ENCODE data around the gene MBNL3. TPM values are rescaled to one million over a fixed set of nuclear protein-coding genes. Genes with fewer than 3 reads are reported as not detected.

MBNL3 gene, protein sequence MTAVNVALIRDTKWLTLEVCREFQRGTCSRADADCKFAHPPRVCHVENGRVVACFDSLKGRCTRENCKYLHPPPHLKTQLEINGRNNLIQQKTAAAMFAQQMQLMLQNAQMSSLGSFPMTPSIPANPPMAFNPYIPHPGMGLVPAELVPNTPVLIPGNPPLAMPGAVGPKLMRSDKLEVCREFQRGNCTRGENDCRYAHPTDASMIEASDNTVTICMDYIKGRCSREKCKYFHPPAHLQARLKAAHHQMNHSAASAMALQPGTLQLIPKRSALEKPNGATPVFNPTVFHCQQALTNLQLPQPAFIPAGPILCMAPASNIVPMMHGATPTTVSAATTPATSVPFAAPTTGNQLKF
- 0.68 and 0.86 TPM in 2 replicates for total RNA-seq
- polyA plus RNA-seq (2012) = 0.04 TPM

DNA sequence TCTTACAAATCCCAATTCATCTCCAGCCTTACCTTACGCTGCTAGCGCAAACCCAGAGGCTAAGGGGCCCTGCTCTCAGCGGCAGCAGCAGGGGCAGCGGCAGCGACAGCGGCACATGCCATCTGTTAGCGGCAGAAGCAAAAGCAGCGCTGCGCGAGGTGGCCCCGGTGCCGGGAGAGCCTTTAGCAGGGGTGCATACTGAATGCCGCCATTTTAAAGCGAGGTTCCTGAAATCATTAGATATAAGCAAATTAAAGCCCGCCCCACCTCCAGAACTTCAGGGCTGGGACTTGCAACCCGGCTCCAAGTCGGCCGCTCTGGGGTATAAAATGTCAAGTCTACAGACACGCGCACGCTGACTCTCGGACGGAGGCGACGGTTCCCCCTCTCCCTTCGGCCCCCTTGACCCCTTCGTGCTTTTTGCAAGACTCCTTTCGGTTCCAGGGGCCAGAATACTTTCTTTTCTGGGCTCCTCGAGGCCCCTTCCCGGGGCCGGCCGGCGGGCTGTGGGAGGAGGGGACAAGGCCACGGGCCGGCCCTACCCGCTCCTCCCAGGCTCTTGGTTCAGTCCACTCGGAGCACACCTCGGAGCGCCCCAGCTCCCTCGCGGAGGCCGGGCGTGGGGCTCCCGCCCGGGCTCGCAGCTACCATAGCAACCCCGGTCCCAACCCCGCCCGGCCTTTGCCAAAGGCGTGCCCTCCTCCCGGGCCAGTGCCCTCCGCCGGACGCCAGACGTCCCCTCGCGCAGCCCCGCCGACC lies at the start of gene MBNL3:
Gene MBNL3, minus strand, starts transcription at position 220 of the 759 bp plus-strand sequence. CDS start 49,427 bp downstream, outside the sequence.
- DNase-seq (ENCODE audit: low read depth) = peak; percentile 49

DNA sequence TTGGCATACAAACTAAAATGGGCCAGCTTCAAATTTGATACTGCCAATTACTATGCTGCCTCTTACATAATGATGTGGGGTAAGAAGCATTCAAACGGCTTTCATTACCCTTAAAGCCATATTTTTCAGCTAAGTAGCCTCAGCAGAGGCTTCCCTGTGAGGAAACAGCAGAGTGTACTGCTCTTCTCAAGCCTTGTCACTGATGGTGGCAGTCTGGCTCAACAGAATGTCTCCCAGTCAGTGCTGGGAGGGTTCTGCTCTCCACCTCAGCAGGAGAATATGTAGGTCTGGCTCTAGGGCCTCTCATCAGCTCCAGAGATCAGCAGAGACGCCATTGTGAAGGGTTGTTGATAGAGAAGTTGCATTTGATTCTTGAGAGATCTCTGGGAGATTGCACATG lies 44.6 kb upstream of the MBNL3 start:
- DNase-seq (ENCODE audit: low read depth) = no peak

DNA sequence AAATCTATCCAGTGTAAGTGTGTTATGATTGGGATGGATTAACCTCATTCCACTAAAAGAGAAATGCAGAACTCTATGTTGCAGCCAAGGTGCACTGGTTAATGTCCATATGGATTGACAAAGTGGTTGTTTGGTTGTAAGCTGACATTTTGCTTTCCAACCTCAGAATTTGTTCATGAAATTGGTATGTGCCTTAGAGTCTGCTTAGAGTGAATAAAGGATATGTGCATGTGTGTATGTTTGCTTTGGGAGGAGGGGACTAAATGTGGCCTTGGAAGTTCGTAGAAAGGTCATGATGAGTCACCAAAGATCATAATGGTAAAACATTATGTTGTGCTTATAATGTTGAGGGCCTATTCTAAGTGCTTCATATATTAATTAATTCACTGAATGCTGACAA lies 44.1 kb upstream of the MBNL3 start:
- DNase-seq (ENCODE audit: low read depth) = no peak

DNA sequence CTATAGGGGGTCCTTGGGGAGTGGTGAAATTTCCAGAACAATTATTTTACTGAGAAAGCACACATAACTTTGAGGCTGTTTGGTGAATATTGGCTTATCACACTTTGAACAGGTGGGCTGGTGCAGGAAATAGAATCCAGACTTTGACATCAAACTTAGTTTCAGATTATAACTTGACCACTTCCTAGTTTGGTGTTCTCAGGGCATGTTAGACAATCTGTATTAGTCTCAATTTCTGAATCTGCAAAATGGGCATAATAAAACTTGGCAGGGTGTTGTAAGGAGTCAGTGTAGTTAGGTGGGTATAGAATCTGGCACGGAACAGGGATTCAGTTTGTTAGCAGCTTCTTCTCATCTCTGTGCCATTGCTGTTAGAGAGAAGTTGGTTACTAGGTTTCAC lies 43.3 kb upstream of the MBNL3 start:
- no peak for DNase-seq (ENCODE audit: low read depth)

DNA sequence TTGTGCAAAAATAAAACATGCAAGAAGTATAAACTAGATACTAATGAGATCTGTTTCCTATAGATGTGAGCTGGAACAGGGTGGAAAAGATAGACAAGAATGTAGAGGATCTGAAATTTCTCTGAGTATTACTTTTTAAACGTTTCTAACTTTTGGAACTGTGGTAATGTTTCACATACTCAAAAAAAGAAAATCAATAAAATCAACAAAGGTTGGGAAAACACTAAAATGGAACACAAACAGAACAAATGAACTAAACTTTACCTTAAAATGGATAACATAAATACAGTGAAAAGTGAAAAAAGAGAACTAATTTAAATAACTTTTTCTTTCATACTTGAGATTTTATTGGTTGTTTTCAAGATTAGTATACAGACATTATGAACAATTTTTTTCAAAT lies 32.0 kb upstream of the MBNL3 start:
- no peak for DNase-seq (ENCODE audit: low read depth)

DNA sequence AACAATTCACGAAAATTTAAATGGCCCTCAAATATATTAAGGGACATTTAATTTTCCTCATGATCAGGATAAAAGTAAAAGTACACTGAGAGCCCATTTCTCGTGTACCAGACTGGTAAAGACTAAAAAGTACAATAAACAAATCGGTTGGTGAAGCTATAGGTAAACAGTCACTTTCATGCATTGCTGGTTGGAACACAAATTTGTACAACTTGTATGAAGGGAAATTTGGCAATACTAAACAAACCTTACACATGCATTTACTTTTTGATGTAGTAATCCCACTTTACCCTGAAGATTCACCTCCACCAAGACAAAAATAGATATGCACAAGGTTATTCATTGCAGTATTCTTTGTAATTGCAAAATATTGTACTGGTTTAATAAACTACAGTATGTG lies 31.4 kb upstream of the MBNL3 start:
- no peak for DNase-seq (ENCODE audit: low read depth)

DNA sequence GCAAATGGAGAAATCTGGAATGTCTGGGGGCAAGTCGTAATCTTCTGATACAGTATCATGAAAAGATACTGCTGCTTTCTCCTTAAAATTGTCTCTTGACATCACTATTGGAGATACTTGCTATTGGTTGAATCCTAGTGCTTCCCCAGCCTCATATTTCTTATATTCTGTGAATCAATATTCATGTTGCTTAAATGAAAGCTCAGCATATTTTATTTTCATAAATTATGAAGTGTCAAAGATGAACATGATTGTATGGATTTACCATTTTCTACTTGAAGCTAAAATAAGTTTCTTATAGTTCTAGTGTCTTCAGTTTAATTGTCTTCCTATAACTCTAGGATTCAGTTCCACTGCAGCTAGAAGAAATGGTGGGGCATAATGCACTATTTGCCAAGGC lies 29.6 kb upstream of the MBNL3 start:
- DNase-seq (ENCODE audit: low read depth) = no peak

DNA sequence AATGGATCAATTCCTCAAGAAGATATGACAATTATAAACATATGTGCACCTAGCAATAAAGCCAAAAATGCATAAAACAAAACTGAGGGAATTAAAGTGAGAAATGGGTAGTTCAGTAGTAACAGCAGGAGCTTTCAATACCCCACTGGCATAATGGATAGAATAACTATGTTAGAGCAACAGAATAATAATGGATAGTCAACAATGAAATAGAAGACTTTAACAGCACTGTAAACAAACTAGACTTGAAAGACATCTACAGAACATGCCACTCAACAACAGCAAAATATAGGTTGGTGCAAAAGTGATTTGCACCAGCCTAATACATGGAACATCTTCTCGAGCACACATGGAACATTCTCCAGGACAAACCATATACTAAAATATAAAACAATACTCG lies 20.0 kb upstream of the MBNL3 start:
- DNase-seq (ENCODE audit: low read depth) = no peak

DNA sequence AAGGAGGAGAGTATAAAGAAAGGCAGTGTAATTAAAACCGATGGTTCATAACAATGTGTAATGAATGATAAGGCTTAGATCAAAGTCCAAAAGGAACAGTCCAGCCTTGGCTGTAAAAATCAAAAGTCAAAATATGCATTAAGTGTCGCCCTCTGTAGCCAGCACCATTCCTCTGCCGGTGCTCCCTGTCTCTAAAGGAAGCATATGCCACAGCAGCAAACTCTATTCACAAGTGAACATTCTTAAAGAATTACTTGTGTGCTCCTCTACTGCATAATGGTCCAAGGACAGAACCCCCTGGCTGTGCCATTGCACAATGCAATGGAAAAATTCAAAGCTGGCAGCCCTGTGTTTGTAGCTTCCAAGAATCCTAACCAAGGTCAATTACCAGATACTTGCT lies 16.3 kb upstream of the MBNL3 start:
- no peak for DNase-seq (ENCODE audit: low read depth)

DNA sequence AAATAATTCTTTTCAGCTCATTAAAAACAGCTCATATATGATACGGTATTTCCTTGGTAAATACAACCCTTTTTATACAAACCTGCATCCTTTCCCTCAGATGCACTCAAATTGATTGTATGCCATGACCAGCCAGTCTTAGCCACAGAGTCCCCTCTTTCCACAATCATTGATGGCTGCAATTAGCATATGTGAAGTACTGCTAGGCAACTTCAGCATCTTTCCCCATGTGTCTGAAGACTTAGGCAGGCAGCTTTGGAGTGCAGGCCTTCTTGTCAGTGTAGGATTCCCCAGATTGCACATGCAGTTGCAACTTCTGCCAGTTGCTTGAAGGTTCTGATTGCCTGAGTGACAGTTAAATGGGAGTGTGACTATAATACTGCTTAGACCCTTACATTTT lies 15.6 kb upstream of the MBNL3 start:
- DNase-seq (ENCODE audit: low read depth) = no peak

DNA sequence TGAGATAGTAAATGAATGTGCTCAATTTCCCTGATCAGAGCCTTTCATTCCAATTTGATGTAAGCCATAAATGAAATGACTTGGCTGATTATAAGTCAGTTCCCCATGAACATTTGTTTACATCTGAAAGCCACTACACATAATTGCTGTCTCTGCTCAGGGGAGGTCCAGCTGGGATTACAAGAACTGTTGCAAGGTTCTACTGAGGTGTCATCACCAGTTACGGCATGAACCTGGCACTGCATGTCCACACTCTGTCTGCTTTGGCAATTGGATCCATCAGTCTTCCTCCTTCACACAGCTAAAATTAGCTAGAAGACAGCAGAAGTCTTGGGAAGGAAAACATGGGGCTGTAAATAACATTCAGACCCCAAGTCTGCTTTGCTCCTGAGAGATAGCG lies 12.8 kb upstream of the MBNL3 start:
- no peak for DNase-seq (ENCODE audit: low read depth)

DNA sequence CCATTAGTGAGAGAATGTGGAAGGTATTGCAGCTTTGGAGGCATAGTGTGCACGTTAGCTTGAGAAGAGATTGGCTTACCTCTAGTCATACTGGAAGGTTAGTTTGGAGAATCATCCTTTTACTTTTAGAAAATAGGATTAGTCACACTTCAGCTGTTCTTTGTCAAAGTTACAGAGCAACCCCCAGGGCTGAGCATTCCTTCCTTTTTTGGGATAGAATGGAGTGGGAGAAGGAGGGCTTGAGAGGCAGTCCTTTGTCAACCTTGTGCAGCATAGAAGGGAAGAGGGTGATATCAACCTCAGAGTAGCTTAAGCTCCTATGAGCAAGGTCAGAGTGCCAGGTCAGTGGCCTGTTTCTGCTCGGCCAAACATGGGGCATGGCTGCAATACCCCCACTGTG lies 8.6 kb upstream of the MBNL3 start:
- DNase-seq (ENCODE audit: low read depth) = no peak

DNA sequence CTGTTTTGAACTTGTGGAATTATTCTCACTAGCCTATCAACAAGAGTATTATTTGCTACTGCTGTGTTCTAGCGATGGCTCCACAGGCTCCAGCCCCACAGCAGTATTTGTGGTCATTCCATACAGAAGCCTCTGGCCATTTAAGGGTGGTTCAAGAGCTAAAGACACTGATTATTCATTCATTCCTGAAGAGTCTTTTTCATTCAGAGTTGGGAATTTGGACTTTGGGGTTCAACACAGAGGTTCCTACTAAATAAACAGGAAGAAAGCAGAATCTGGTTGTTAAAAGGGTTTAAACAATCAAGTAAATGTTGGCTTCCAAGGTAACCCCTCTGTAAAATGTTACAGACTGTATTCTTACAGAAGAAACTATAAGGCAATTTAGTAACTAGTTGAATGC lies 4.3 kb upstream of the MBNL3 start:
- DNase-seq (ENCODE audit: low read depth) = no peak

DNA sequence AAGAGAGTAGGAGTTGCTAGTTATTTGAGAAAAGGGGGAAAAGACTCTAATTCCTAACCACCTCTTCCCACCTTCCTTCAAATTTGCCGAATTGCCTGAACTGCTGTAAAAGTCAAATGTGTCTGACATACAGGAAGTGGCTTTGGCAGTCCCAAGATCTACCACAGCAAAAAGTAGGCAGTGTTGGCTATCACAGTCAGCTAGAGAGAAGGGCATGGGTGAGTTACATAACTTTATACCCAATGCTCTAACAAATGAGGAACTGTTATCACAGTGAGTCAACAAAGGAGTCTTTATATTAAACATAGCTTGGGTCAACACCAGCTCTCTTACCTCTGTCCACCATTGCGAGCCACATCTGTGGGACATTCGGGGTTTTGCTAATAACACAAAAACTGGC lies 2.4 kb upstream of the MBNL3 start:
- no peak for DNase-seq (ENCODE audit: low read depth)

DNA sequence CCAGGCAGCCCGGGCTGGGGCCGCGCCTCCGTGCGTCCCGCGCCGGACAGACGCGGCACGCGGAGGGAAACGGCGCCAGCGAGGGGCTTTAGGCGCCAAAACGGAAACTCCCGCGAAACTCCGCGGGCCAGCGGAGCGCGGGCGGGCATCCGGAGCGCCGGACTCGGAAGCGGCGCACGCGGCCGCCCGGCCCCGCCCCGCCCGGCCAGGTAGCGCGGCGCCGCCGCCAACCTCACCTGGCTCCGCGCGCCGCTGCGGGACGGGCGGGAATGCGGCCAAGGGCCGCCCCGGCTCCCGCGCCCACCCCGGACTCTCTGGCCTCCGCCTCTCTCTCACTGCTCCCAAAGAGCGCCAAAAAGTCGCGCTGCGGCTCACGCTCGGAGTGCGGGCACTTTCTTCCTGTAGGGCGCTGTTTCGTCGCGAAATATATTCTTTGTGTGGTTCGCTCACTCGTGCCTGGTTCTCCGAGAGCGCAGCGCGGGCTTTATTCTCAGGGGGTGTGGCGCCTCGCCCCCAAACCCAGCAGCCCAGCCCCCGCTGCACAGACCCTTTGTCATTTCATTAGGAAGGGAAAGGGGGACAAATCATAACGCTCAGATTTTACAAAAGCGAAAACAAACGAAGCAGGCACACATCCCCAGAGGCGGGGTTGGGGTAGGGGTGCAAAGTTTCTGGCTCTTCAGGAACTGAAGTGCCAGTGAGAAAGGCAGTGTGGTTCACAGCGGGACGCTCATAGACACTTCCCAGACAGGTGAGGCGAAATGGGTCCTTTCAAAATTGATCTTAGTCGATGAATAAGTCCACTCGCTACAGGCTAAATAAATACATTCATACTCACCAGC lies 961 bp upstream of the MBNL3 start:
- DNase-seq (ENCODE audit: low read depth) = no peak

DNA sequence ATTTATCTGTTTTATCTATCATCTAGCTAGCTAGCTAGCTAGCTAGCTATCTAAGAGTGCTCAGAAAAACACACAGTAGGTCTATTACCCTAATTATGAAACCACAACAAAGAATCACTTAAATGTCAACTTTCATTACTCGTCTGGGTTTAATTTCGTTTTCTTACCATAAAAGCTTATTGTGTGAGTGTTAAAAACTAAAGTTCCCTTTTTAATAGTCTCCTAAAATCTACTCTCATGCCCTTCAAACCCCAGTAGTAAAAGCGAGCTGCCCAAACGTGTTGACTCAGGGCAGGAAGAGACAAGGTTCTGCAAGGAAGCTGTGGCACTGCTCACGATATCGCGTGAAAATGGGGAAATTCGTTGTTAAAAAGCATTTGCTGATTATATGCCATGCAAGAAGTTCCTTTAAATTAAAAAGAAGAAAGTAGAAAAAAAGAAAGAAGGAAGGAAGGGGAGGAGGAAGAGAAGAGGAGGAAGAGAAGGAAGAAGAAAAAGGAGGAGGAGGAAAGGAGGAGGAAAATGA lies 595 bp downstream of the MBNL3 start:
- peak; percentile 14 for DNase-seq (ENCODE audit: low read depth)

DNA sequence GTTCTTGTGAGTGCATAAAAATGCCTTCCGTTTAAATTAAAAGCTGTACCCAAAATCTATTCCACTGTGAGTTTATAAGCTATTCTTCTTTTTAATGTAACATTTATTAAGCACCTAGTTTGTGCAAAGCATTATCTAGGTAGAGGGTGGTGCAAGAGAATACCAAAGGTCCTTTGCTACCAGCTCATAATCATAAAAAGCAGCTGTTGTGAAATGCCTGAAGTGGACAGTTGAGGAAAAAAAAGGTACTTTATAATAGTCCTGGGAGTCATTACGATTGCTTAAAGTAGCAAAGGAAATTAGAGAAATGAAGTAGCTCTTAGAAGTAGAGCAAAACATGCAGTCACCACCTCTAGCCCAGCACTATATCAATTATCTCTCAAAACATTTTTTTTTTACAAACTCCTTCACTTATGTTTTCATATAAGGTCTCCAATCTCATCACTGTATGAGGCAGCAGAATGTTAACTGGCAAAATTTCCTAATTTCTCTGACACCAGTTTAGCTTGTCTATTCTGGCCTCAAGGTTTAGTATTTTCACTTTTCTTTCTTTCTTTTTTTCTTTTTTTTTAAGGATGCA lies 2.1 kb downstream of the MBNL3 start:
- DNase-seq (ENCODE audit: low read depth) = no peak

DNA sequence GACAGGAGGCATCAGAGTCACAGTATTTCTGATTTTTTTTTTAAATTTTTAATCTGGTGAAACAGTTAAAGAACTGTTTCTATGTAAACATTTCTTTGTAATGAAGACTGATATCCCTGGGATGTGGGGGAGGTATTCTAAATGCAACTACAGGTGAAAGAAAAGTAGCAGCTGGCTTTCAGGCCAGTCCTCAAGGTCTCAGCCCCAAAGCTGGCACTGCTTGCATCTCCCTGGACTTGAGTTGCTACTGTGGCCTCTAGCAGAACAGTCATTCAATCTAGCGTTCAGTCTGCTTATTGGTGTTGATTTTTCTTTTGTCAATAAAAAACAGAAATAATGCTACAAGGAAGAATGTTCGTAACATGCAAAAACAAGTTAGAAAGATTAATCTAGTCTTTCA lies 4.9 kb downstream of the MBNL3 start:
- no peak for DNase-seq (ENCODE audit: low read depth)

DNA sequence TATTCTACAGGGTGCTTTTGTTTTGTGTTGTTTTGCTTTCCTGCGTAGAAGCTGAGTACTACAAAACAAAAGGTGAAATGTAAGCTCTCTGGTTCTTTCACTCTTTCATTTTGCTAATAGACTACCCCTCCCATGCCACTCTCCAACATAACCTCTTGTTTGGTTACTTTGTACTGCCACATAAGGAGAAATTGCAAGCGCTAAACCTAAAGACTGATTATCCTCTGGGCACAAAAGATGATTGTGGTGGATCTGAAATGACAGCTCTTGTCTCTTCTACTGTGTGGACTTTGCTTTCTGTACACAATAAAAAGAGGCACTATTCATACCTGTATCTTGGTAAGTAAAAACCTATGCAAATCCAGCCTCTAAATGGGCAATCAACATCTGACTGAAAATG lies 5.3 kb downstream of the MBNL3 start:
- no peak for DNase-seq (ENCODE audit: low read depth)

DNA sequence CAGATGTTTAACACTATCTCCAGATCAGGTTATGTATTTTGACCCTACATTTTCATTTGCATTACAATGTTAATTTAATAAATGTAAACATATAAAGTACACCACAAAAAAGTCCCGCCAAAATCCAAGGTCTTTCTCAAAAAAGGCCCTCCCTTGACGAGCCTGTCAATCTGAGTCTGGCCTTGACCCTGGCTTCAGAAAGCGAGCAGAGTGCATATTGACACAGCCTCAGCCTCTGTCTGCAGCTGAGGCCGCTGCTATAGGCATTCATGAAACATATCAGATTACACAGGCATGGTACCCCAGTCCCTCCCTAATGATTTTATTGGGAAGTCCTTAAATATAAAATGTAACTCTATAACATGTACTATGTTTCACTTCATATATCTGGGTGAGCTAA lies 6.2 kb downstream of the MBNL3 start:
- no peak for DNase-seq (ENCODE audit: low read depth)

DNA sequence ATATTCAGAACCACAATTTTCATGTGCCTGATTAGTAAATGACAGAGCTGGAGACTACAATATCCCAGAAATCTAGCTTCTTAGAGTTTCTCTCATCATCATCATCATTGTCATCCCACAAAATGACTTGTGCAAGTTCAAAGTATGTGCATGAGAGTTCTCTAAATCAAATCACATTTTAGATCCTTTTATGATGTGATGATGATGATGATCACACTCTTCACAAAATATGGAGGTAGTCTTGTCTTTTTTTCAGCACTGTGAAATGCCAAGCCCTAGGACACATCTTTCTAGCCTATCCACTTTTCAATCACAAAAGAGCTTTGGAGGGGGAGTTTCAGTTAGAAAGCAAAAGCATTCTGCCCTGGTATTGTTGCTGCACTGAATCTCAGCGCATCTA lies 7.4 kb downstream of the MBNL3 start:
- DNase-seq (ENCODE audit: low read depth) = no peak

All from myocyte (in vitro differentiated cells).